Right atrium auricular region (tissue), 2 donors: ENCODE results near the gene TMEM239. TPM values are rescaled to one million over a fixed set of nuclear protein-coding genes. Genes with fewer than 3 reads are reported as not detected.
A peak's percentile ranks its signal among the peaks of the same experiment; 100 is the strongest.

Experiments used
- DNase-seq: peaks from one replicate; pipeline ENCODE4 v3.0.0-alpha.2; 2019; ENCODE audit warnings: low spot score
- H3K27ac ChIP-seq, 2 donors: fragments of 200-600 bp; sonication (generic); 1 replicate in 1 of 2; 2 replicates in 1 of 2; pipeline ENCODE4 v1.5.1; 2016 to 2019
- H3K27me3 ChIP-seq, 2 donors: fragments of 200-600 bp; sonication (generic); one replicate each; pipeline versions ENCODE4 v1.5.1 to v1.6.0; 2017 to 2019
- H3K36me3 ChIP-seq: fragments of 200-600 bp; sonication (generic); one replicate; pipeline ENCODE4 v1.5.1; 2016
- H3K4me1 ChIP-seq, 2 donors: fragments of 200-600 bp; sonication (generic); one replicate each; pipeline versions ENCODE4 v1.5.1 to v1.6.0; 2017 to 2019
- H3K4me3 ChIP-seq, 2 donors: fragments of 200-600 bp; sonication (generic); 1 replicate in 1 of 2; 2 replicates in 1 of 2; pipeline ENCODE4 v1.5.1; 2017 to 2019; ENCODE audit warnings: mild to moderate bottlenecking in 1 of 2, moderate library complexity in 1 of 2
- H3K9me3 ChIP-seq, 2 donors: fragments of 200-600 bp; sonication (generic); one replicate each; pipeline ENCODE4 v1.5.1; 2019
- CTCF ChIP-seq, 2 donors: fragments of 200-600 bp; sonication (generic); IDR thresholded peaks; one replicate each; pipeline ENCODE4 v1.5.1; 2019; ENCODE audit warnings: antibody characterized with exemption in 2 of 2
- total RNA-seq, 2 donors: library from RNA; depleted of rRNA; stranded (reverse); fragments of >200 nt; gene quantifications; one replicate each; pipeline ENCODE4 v1.1.0, GENCODE V29; 2016

Gene TMEM239
- total RNA-seq, 2 donors from 2014 or later = not detected

GRCh38 chr20:2800521-2801285, 15.5 kb upstream of the TMEM239 start, which contains the start of gene CPXM1:
TSS of gene CPXM1 (minus strand) at chr20:2800627. CDS start at chr20:2800572, 55 bp downstream.
- no peak for TF ChIP-seq CTCF (IDR thresholded peaks at IDR 0.05)
- Histone ChIP-seq H3K36me3 (no peaks in the 10 kb centered on the region), H3K27ac (no peak within 1 kb of the TSS), H3K4me1 (peaks cover 0 to 20% of the 10 kb centered on the region in 2 donors), H3K9me3 (no peaks in the 10 kb centered on the region), H3K4me3 (peak within 1 kb of the TSS in 1 of 2 donors; percentile 44), H3K27me3 (peaks cover 0 to 12% of the 10 kb centered on the region in 2 donors)
- DNase-seq = no peak

- Histone ChIP-seq H3K4me1 (peaks cover 0 to 20% of the 10 kb centered on the region in 2 donors), H3K27ac (no peak overlapping the region), H3K4me3 (no peak overlapping the region), H3K27me3 (peaks cover under 1 to 16% of the 10 kb centered on the region in 2 donors), H3K9me3 (no peaks in the 10 kb centered on the region), H3K36me3 (no peaks in the 10 kb centered on the region)
- no peak for DNase-seq
- no peak for TF ChIP-seq CTCF (IDR thresholded peaks at IDR 0.05)
Measured at GRCh38 chr20:2801286-2801728, 14.9 kb upstream of the TMEM239 start.

GRCh38 chr20:2804041-2804828, 11.9 kb upstream of the TMEM239 start:
- H3K4me3 ChIP-seq = no peak overlapping the region
- no peak for DNase-seq
- H3K36me3 ChIP-seq = no peaks in the 10 kb centered on the region
- peaks cover 0 to 20% of the 10 kb centered on the region in 2 donors for H3K4me1 ChIP-seq
- no peak overlapping the region for H3K27ac ChIP-seq
- no peak for TF ChIP-seq CTCF (IDR thresholded peaks at IDR 0.05)
- H3K9me3 ChIP-seq = no peaks in the 10 kb centered on the region
- H3K27me3 ChIP-seq = peaks cover 6 to 16% of the 10 kb centered on the region in 2 donors

GRCh38 chr20:2804852-2805688, 11.1 kb upstream of the TMEM239 start:
- no peak overlapping the region for H3K4me3 ChIP-seq
- TF ChIP-seq CTCF (IDR thresholded peaks at IDR 0.05) = no peak
- no peaks in the 10 kb centered on the region for H3K9me3 ChIP-seq
- H3K4me1 ChIP-seq = peaks cover 0 to 13% of the 10 kb centered on the region in 2 donors
- H3K27me3 ChIP-seq = peaks cover 6 to 16% of the 10 kb centered on the region in 2 donors
- no peak overlapping the region for H3K27ac ChIP-seq
- DNase-seq = no peak
- no peaks in the 10 kb centered on the region for H3K36me3 ChIP-seq

- Histone ChIP-seq H3K27me3 (peaks cover 6 to 10% of the 10 kb centered on the region in 2 donors), H3K27ac (no peak overlapping the region), H3K4me3 (no peak overlapping the region), H3K36me3 (no peaks in the 10 kb centered on the region), H3K4me1 (peaks cover 0 to 6% of the 10 kb centered on the region in 2 donors), H3K9me3 (no peaks in the 10 kb centered on the region)
- TF ChIP-seq CTCF (IDR thresholded peaks at IDR 0.05) = no peak
- no peak for DNase-seq
Measured at GRCh38 chr20:2805689-2806350, 10.3 kb upstream of the TMEM239 start.
